OCI-LY7 (cell line): Measurements from ENCODE around the gene VPS54.

ENCODE experiments used
- CTCF ChIP-seq: fragments of 200-600 bp; sonication (generic); conservative IDR thresholded peaks from 2 replicates; pipeline ENCODE4 v1.5.1; 2014; ENCODE audit warnings: mild to moderate bottlenecking, antibody characterized with exemption, low read length, moderate library complexity, mixed read lengths
- EZH2phosphoT487 ChIP-seq: fragments of 200-600 bp; sonication (generic); IDR thresholded peaks from 2 replicates; pipeline ENCODE4 v1.6.1; 2018; ENCODE audit warnings: low read depth, borderline replicate concordance, mild to moderate bottlenecking, mixed run types, antibody characterized with exemption, low read length, moderate library complexity, mixed read lengths

GRCh38 chr2:63902149-63902548, 117.1 kb downstream of the VPS54 start:
- TF ChIP-seq CTCF (no peak), EZH2phosphoT487 (no peak)
